Renal cortical epithelial cell (primary cell): ENCODE data around the gene C10orf95. TPM values are rescaled to one million over a fixed set of nuclear protein-coding genes. Genes with fewer than 3 reads are reported as not detected.

Experiments
- DNase-seq: peaks from one replicate; pipeline ENCODE4 v3.0.0-alpha.2; 2011; ENCODE audit warnings: low read depth
- total RNA-seq: library from RNA; depleted of rRNA; stranded (reverse); fragments of >200 nt; gene quantifications from 2 replicates; pipeline ENCODE4 v1.2.3, GENCODE V29; 2014

C10orf95 gene
- total RNA-seq, 1 donor from 2014 or later, result 0.25 TPM

- DNase-seq, result no peak
Observed at GRCh38 chr10:102416283-102416682, 35.1 kb downstream of the C10orf95 start.

DNA sequence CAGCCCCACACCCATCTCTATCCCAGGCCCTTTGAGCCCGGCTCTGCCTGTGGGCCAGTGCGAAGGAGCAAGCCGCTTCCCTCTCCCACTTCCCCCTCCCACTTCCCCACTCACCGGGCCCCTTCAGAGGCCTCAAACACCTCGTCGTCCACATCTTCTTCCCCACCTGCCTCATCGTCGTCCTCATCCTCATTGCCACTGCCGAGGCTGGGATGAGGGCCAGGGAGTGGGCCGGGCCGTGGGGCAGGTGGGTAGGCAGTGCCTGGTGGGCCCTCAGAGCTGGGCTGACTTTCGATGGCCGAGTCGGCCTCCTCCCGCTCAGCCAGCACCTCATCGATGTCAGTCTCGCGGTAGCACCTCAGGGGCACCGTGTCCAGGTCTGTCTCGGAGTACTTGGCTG lies 36.6 kb downstream of the C10orf95 start:
- no peak for DNase-seq

- DNase-seq, result no peak
Observed at GRCh38 chr10:102413806-102414561, 37.4 kb downstream of the C10orf95 start.

DNA sequence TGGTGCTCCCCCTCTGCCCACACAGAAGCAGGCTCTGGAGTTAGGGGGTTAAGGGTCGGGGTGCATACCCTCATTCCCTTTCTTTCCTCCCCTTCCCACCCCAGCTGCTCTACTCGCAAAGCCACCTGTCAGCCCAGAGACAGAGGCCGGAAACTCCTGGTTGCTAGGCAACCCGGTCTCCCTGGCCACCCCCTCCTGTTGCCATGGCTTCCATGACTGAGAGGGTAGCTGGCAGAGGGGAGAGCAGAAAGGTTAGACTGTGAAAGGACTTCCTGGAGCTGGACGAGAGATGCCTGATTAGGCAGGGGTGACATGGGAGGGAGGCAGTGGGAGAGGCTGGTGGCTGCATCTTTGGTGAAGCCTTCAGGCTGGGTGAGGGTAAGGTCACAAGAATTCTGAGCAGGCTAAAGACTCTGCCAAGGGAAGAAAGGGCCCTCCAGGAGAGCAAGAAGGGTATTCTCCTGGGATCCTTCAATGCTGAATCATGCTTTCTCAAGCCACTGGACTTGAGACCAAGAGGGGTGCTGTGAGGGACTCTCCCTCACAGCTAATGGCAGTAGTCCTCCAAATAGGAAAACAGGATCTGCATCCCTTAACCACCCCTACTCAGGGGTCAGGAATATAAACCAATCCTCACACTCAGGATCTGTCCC lies 38.2 kb downstream of the C10orf95 start:
- no peak for DNase-seq

- DNase-seq, result no peak
Observed at GRCh38 chr10:102412293-102412692, 39.0 kb downstream of the C10orf95 start.

GRCh38 chr10:102411341-102412255 lies 39.7 kb downstream of the C10orf95 start:
- no peak for DNase-seq

- DNase-seq, result no peak
Observed at GRCh38 chr10:102410429-102411073, 40.8 kb downstream of the C10orf95 start.

DNA sequence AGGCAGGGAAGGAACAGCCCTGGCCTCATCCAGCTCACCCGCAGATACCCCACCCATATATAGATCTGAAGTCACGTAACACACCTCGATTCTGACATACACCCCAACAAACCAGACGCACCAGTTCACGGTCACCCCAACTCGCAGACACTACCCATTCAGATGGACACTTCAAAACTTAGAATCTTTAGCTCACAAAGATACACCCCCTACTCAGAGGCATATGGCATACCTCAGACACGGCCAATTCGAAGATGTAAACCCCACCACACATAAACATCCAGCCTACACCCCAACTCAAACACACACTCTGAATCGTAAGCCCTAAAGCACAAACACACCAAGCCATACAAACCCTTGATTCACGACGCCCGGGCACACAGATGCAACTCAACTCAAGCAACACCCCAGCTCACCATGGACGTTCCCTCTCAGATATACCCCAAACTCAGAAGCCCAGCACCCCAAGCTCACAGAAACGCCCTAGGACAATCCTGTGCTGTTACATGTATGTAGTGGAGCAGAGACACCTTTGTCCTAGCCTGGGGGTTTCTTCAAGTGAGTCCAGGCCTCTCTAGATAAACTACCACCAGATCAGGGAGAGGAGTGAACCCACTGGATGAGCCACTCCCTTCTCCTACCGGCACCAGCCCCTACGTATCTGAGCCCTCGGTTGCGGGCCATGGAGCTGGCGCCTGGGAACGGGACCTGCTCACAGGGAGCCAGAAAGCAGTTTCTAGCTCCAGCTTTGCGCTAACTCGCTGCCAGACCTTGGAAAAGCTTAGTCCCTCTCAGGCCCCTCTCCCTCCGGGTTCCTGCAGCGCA lies 41.5 kb downstream of the C10orf95 start:
- no peak for DNase-seq

DNA sequence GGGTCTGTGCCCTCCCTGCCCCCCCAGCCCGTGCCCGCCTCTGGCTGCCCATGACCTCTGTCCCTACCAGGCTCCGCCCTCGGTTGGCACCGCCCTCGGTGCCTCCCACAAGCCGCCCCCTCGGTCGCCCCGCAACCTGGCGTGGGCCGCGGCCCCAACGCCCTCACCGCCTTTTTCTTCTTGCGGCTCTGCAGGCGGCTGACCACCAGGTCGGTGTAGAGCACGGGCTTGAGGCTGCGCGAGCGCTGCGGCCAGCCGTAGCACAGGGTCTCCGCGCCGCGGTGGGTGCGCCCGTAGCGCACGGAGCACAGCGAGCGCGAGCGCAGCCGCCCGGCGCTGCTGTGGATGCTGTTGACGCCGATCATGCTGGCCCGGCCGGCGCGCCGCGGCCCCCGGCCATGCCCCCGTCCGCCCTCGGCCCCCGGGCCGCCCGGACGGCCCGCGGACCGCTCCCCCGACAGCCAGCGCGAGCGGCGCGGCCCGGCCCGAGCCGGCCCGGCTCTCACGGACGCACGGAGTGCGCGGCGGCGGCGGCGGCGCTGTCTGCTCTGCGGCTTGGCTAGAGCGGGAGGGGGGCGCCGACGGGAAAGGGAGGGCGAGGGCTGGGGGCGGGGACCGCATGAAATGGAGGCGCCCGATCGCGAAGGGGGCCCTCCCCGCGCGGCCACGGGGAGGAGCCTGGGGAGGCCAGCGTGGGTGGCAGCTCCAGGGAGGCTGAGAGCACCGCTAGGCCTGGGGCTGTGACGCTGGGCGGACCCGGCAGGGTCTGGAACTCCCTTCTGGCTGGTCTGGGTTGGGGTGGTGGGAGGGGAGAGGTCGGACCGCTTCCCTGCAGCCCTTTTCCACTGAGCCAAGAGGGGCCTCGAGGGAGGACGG lies 42.4 kb downstream of the C10orf95 start:
- no peak for DNase-seq

GRCh38 chr10:102408131-102408727 lies 43.1 kb downstream of the C10orf95 start:
- DNase-seq, result no peak

- DNase-seq, result no peak
Observed at GRCh38 chr10:102407425-102408130, 43.8 kb downstream of the C10orf95 start.

DNA sequence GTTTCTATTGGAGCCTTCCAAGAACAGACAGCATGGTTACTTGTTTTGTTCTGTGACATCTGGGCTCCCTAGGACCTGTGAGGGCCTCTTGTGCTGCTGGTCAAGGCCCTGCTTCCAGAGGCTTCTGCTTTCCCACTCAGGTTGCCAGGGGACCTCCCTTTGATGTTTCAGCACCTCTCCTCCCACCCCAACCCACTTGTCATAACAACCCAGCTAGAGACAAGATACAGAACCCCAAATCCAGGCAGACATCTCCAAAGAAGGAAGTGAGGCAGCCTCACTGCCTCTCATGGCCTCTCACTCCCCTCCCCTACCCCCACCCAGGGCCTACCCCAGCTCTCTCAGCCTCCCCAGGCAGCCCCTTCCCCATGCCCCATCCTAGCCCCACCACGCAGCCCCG lies 44.5 kb downstream of the C10orf95 start:
- no peak for DNase-seq

- no peak for DNase-seq
Observed at GRCh38 chr10:102405632-102406031, 45.7 kb downstream of the C10orf95 start.

DNA sequence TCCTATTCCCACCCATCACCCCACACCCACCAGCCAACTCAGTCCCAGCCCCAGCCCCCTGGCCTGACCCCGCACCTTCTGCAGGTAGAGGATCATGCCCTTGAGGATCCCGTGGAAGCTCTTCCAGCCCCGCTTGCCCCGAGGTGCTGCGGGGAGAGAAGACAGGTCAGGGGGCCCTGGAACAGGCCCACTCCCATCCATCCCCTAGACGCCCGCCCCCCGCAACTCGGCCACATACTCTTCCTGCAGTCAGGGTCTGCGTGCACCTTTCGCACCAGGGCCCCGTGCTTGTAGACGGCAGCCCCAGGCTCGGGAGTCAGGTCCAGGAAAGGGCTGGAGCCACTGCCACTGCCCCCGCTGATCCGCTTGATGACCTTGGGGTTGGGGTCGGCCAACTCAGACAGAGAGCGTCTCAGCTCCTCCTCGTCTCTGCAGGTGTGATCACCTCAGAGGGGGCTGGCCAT lies 46.2 kb downstream of the C10orf95 start:
- no peak for DNase-seq

DNA sequence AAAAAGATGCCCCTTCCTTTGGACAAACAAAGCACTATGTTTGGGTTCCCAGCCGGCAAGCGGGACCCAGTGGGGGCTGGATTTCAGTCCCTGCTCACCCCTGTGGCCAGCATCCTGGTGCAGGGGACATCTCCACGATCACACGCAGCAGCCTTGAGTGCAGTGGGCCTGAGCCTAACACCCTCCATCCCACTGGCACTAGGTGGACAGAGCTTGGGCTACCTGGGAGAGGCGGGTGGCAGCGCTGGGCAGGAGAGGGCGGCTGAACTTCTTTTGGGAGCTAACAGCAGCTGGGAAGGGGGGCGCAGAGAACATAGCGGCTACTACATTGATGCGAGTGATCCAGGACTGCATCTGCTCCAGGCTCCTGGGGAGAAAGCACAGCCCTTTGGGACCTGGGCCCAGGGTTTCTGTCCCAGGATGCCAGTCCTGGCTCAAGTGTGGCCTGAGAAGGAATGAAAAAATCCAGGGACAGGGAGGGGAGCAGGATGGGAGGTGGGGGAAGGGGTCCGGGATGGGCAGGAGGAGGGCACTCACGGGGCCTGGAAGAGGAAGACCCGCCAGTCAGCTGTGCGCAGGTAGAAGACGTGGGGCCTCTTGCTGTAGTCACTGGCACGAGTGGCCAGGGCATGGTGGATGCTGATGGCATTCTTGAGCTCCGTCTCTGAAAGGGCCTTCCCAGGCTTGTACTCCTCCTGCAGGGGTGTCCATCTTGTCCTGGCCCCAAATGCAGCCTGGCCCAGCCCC lies 46.8 kb downstream of the C10orf95 start:
- no peak for DNase-seq

DNA sequence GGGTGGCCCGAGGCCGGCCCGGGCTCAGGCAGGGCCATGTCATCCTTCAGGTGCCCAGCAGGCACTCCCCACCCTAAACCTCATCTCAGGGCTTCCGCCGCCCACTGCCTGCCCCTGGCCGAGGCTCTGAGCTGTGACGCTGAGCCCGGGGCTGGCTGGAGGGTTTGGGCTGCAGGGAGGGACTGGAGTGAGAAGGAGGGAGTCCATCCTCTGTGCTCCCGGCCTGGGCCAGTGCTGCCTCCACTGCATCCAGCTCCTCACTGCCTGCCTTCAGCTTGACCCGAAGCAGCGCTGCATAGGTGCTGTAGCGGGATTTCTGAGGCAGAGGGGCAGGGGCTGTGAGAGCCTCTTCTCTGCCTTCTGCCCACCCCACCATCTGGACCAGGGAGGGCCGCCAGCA lies 48.2 kb downstream of the C10orf95 start:
- DNase-seq, result no peak

- DNase-seq, result no peak
Observed at GRCh38 chr10:102402512-102402896, 48.8 kb downstream of the C10orf95 start.
